Peyer's patch (tissue), 4 donors: ENCODE results near the gene HTR6. TPM values are rescaled to one million over a fixed set of nuclear protein-coding genes. Genes with fewer than 3 reads are reported as not detected.

Source experiments
- DNase-seq, 3 donors: peaks; one replicate each; pipeline ENCODE4 v3.0.0-alpha.2; 2017 to 2019
- H3K27ac ChIP-seq, 4 donors: fragments of 200-600 bp; sonication (generic); one replicate each; pipeline ENCODE4 v1.5.1; 2016 to 2019
- H3K27me3 ChIP-seq, 2 donors: fragments of 200-600 bp; sonication (generic); one replicate each; pipeline ENCODE4 v1.5.1; 2019
- H3K36me3 ChIP-seq, 3 donors: fragments of 200-600 bp; sonication (generic); one replicate each; pipeline ENCODE4 v1.5.1; 2016 to 2019
- H3K4me1 ChIP-seq, 4 donors: fragments of 200-600 bp; sonication (generic); one replicate each; pipeline ENCODE4 v1.5.1; 2016 to 2019
- H3K4me3 ChIP-seq, 4 donors: fragments of 200-600 bp; sonication (generic); 1 replicate in 3 of 4; 2 replicates in 1 of 4; pipeline ENCODE4 v1.5.1; 2016 to 2019; ENCODE audit warnings: mild to moderate bottlenecking in 1 of 4
- H3K9me3 ChIP-seq, 4 donors: fragments of 200-600 bp; sonication (generic); one replicate each; pipeline ENCODE4 v1.5.1; 2016 to 2019; ENCODE audit warnings: mild to moderate bottlenecking in 1 of 4
- CTCF ChIP-seq, 6 experiments: fragments of 450-650 bp in 4 of 6; fragments of 200-600 bp in 2 of 6; sonication (generic) in 1 of 6; IDR thresholded peaks; one replicate each; pipeline ENCODE4 v1.5.1; 2017 to 2019; ENCODE audit warnings: antibody characterized with exemption in 6 of 6, mild to moderate bottlenecking in 3 of 6, moderate library complexity in 1 of 6
- POLR2A ChIP-seq, 2 donors: fragments of 450-650 bp; IDR thresholded peaks; one replicate each; pipeline ENCODE4 v1.5.1; 2017; ENCODE audit warnings: antibody characterized with exemption in 2 of 2, mild to moderate bottlenecking in 2 of 2, moderate library complexity in 2 of 2
- total RNA-seq, 4 donors: library from RNA; depleted of rRNA; stranded (reverse); fragments of >200 nt; gene quantifications; one replicate each; pipeline ENCODE4 v1.1.0, GENCODE V29; 2016

Gene HTR6
- total RNA-seq, 4 donors from 2014 or later = 0.88 TPM; not detected in 3

DNA sequence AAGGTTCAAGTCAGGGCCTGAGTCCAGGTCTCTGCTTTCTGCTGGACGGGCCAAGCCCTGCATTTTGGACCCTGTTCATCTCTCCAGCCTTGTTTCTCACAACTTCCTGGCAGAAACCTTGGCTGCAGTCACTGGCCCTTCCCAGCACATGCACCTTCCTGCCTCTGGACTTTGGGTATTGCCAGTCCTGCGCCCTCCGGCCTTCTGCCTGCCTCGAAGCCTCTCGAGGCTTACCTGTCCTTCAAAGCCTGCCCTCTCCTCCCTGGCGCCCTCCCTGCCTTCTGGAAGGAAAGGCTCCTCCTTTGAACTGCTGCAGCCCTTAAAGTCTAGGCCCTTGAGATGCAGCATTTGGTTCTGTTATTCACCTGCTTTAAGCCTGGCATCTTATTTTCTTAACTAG lies 52.8 kb downstream of the HTR6 start:
- TF ChIP-seq CTCF (IDR thresholded peaks at IDR 0.05) (no peak), POLR2A (IDR thresholded peaks at IDR 0.05) (no peak)
- Histone ChIP-seq H3K27ac (no peak overlapping the region), H3K9me3 (no peaks in the 10 kb centered on the region), H3K4me3 (no peak overlapping the region), H3K4me1 (no peaks in the 10 kb centered on the region), H3K36me3 (peaks cover 0 to 4% (median 0%) of the 10 kb centered on the region in 3 donors), H3K27me3 (no peaks in the 10 kb centered on the region)
- no peak for DNase-seq

DNA sequence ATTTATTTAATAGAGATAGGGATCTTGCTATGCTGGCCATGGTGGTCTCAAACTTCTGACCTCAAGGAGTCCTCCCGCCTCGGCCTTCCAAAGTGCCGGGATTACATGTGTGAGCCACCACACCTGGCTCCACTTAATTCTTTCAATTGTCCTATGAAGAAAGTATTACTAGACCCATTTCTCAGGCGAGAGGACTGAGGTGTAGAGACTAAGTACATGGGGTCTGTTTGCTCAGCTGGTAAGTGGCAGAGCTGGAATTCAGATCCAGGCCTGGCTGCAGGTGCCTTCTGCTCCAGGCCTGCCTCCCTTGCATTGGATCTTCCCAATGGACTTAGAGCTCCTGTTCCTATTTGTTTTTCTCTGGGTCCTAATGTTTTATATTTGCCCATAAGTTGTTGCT lies 55.5 kb downstream of the HTR6 start:
- Histone ChIP-seq H3K4me3 (no peak overlapping the region), H3K4me1 (no peaks in the 10 kb centered on the region), H3K36me3 (peaks cover 0 to 6% (median 0%) of the 10 kb centered on the region in 3 donors), H3K27me3 (no peaks in the 10 kb centered on the region), H3K9me3 (no peaks in the 10 kb centered on the region), H3K27ac (no peak overlapping the region)
- TF ChIP-seq POLR2A (IDR thresholded peaks at IDR 0.05) (no peak), CTCF (IDR thresholded peaks at IDR 0.05) (no peak)
- no peak for DNase-seq

DNA sequence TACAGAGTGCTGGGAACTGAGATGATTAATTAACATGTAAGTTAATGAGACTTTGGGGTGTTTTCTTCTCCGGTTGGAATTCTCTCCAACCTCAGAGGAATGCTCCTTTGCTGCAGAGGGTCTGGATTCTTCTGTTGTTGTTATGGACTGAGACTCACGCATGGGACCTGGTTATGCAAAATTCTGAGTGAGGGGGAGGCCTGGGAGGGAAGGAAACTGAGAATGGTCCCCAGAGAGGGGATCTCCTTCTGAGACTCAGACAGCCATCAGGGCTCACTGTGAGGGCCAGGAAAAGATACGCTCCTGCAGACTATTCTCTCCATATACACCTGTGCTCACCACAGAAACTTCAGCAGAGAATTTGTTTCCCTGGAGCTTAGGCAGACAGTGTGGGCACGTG lies 56.3 kb downstream of the HTR6 start:
- Histone ChIP-seq H3K27ac (no peak overlapping the region), H3K4me3 (no peak overlapping the region), H3K27me3 (no peaks in the 10 kb centered on the region), H3K9me3 (no peaks in the 10 kb centered on the region), H3K4me1 (no peaks in the 10 kb centered on the region), H3K36me3 (peaks cover 0 to 13% (median 0%) of the 10 kb centered on the region in 3 donors)
- no peak for DNase-seq
- TF ChIP-seq POLR2A (IDR thresholded peaks at IDR 0.05) (no peak), CTCF (IDR thresholded peaks at IDR 0.05) (no peak)

DNA sequence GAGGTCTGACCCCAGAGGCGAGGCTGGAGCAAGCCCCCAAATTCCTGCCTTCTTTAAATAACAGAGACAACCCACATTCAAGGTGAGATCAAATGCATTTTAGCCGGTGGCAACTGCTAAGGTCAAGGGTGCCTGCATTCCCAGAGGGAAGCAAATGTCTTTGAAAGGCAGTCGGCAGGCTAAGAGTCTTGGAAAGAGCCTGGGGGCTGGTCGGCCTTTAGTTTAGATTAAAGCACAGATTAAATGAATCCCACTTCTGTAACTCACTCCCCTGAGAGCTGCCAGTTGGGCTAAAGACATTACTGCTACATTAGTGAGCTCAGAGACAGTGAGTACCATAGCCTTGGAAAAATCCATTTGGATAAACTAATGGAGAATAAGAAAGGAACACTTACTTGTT lies 59.2 kb downstream of the HTR6 start:
- no peak for DNase-seq
- no peaks in the 10 kb centered on the region for H3K9me3 ChIP-seq
- H3K36me3 ChIP-seq = peaks cover 0 to 19% (median 0%) of the 10 kb centered on the region in 3 donors
- TF ChIP-seq POLR2A (IDR thresholded peaks at IDR 0.05) (no peak), CTCF (IDR thresholded peaks at IDR 0.05) (no peak)
- H3K4me1 ChIP-seq = no peaks in the 10 kb centered on the region
- H3K27me3 ChIP-seq = no peaks in the 10 kb centered on the region
- H3K4me3 ChIP-seq = no peak overlapping the region
- no peak overlapping the region for H3K27ac ChIP-seq

GRCh38 chr1:19725606-19726005 lies 60.9 kb downstream of the HTR6 start:
- TF ChIP-seq CTCF (IDR thresholded peaks at IDR 0.05) = no peak
- TF ChIP-seq POLR2A (IDR thresholded peaks at IDR 0.05) = no peak
- no peak overlapping the region for H3K4me3 ChIP-seq
- H3K27me3 ChIP-seq = no peaks in the 10 kb centered on the region
- no peak for DNase-seq
- H3K36me3 ChIP-seq = peaks cover 0 to 19% (median 0%) of the 10 kb centered on the region in 3 donors
- H3K9me3 ChIP-seq = peaks cover 0 to 3% (median 0%) of the 10 kb centered on the region in 4 donors
- no peaks in the 10 kb centered on the region for H3K4me1 ChIP-seq
- H3K27ac ChIP-seq = no peak overlapping the region
